Measurements from ENCODE around the gene CMTM3. TPM values are rescaled to one million over a fixed set of nuclear protein-coding genes. Genes with fewer than 3 reads are reported as not detected.
A peak's percentile ranks its signal among the peaks of the same experiment; 100 is the strongest.

Gene CMTM3
- total and polyA plus RNA-seq, 2 experiments from 2014 or later = 48.9 to 92.2 TPM

DNA sequence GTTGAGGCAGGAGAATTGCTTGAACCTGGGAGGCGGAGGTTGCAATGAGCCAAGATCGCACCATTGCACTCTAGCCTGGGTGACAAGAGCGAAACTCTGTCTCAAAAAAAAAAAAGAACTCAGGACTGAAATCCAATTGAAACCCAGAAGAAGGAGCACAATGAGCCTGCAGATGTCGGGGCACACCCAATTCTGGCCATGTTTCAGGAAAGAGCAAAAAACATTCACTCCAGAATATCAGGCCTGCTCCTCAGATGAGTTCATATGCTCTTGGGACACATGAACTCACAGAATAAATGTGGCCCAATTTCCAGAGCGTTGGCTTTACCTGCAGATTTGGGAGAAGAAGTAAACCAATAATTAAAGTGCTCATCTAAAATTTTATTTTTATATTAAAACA lies 28.2 kb upstream of the CMTM3 start:
- Histone ChIP-seq H3K27ac (no peak overlapping the region), H3K36me3 (no peaks in the 10 kb centered on the region), H3K27me3 (peaks cover 45% of the 10 kb centered on the region), H3K4me3 (no peak overlapping the region), H3K4me1 (ENCODE audit: low read depth) (peaks cover 3% of the 10 kb centered on the region), H3K9me3 (ENCODE audit: low read depth) (no peaks in the 10 kb centered on the region)
- TF ChIP-seq, protein P1, sequence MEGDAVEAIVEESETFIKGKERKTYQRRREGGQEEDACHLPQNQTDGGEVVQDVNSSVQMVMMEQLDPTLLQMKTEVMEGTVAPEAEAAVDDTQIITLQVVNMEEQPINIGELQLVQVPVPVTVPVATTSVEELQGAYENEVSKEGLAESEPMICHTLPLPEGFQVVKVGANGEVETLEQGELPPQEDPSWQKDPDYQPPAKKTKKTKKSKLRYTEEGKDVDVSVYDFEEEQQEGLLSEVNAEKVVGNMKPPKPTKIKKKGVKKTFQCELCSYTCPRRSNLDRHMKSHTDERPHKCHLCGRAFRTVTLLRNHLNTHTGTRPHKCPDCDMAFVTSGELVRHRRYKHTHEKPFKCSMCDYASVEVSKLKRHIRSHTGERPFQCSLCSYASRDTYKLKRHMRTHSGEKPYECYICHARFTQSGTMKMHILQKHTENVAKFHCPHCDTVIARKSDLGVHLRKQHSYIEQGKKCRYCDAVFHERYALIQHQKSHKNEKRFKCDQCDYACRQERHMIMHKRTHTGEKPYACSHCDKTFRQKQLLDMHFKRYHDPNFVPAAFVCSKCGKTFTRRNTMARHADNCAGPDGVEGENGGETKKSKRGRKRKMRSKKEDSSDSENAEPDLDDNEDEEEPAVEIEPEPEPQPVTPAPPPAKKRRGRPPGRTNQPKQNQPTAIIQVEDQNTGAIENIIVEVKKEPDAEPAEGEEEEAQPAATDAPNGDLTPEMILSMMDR (IDR thresholded peaks at IDR 0.05; ENCODE audit: low read depth, low read length) = no peak
- no peak for DNase-seq (ENCODE audit: low read depth in 1 of 2, low spot score in 1 of 2)

DNA sequence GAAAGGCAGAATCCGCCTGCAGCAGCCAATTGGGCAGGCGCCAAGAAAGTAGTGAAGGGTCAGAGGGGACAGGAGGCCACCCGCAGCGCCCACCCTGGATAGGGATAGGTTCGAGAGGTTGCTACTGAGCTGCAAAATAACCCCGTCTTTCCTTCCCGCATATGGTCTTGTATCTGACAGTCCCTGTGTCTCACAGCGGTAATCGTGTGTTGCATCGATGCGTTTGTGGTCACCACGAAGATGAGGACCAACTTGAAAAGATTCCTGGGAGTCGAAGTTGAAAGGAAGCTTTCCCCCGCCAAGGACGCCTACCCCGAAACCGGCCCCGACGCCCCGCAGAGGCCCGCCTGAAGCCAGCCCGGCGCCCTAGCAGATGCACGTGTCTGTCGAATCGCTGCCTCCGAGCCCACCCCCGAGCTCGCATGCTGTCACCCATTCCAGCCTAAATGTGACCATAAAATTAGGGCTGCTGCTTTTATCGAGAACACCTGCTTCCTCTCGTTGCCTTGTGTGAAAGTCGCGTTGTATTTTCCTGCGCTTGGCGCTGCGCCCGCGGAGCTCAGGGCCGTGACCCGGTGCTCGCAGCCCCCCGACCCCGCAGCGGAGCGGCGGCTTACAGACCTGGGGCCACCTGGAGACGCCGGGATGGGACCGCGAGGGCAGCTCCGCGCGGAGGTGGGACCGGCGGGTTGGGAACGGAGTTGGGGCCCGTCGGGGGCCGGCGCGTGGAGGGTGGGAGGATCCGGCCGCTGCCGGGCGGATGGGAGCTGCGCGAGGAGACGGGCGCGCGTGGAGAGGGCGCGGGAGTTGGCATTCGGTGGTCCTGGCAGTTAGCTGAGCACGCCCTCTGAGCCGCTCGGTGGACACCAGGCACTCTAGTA lies 25.6 kb upstream of the CMTM3 start, which contains the start of gene CMTM2:
Gene CMTM2 (plus strand): TSS at position 813 of the 881 bp plus-strand sequence. CDS start 145 bp downstream, outside the sequence.
- TF ChIP-seq, protein P1 (IDR thresholded peaks at IDR 0.05; ENCODE audit: low read depth, low read length) = no peak
- Histone ChIP-seq H3K4me3 (no peak within 1 kb of the TSS), H3K27ac (no peak within 1 kb of the TSS), H3K4me1 (ENCODE audit: low read depth) (peaks cover 3% of the 10 kb centered on the region), H3K27me3 (peaks cover 45% of the 10 kb centered on the region), H3K36me3 (no peaks in the 10 kb centered on the region), H3K9me3 (ENCODE audit: low read depth) (no peaks in the 10 kb centered on the region)
- DNase-seq (ENCODE audit: low read depth in 1 of 2, low spot score in 1 of 2) = peak in 1 of 2 donors; percentile 12

DNA sequence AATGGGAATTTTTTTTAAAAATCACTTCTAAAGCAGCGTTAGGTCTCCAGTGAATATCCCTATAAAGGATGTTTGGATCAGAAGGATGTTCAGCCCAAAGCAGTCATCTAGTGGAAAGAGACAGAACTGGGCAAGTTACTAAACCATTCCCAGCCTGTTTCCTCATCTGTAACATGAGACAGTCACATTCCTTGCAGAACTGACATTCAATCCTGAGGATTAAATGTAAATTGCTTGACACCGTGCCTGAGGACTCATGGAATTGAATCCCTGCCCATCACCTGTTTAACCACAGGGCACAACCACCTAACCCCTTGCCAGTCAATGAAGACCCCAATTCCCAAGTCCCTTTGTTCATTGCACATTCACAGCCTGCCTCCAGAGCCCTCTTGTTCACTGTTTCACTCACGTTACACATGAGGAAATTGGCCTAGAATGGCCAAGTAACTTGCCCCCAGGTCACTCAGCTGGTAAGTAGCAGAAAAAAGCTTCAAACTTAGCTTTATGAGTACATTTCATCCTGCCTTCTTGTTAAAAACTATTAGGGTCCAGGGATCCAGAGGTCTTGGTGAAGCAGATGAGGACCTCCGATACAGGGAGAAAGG lies 23.8 kb upstream of the CMTM3 start:
- TF ChIP-seq, protein P1 (IDR thresholded peaks at IDR 0.05; ENCODE audit: low read depth, low read length) = no peak
- Histone ChIP-seq H3K4me3 (no peak overlapping the region), H3K9me3 (ENCODE audit: low read depth) (no peaks in the 10 kb centered on the region), H3K27ac (no peak overlapping the region), H3K4me1 (ENCODE audit: low read depth) (peaks cover 3% of the 10 kb centered on the region), H3K36me3 (no peaks in the 10 kb centered on the region), H3K27me3 (peaks cover 45% of the 10 kb centered on the region)
- DNase-seq (ENCODE audit: low read depth in 1 of 2, low spot score in 1 of 2) = peak; percentile 17 to 69

DNA sequence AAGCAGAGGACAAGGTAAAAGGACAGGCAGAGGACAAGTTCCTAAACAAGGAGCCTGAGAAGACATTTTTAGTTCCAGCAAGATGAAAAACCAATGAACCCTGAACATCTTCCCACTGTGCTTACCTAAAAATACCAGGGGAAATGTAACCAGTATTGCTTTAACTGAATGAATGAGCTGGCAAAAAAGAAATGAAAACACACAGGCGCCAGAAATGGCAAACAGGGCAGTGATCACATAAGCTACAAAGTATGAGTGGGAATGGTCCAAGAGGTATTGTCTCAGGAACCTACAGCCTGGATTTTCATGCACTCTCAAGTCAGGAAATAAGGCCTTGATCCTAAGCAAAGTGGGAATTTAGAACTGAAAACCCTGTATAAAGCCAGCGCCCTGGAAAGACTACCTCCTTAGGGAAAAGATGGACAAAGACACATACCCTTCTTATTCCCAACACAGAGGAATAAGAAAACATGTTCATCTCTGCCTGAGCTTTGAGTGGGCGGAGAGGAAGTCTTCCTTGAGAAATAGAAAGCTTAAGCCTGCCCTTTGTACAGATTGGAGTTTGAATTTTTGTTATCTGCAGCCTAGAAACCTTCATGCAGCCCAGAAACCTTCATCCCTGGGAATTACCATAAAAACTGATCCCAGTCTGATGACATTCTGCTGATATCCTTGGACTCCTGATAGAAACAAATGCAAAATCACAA lies 23.1 kb upstream of the CMTM3 start:
- Histone ChIP-seq H3K4me1 (ENCODE audit: low read depth) (peaks cover 3% of the 10 kb centered on the region), H3K27me3 (peaks cover 45% of the 10 kb centered on the region), H3K27ac (no peak overlapping the region), H3K36me3 (no peaks in the 10 kb centered on the region), H3K9me3 (ENCODE audit: low read depth) (no peaks in the 10 kb centered on the region), H3K4me3 (no peak overlapping the region)
- DNase-seq (ENCODE audit: low read depth in 1 of 2, low spot score in 1 of 2) = peak in 1 of 2 donors; percentile 34
- TF ChIP-seq, protein P1 (IDR thresholded peaks at IDR 0.05; ENCODE audit: low read depth, low read length) = no peak

DNA sequence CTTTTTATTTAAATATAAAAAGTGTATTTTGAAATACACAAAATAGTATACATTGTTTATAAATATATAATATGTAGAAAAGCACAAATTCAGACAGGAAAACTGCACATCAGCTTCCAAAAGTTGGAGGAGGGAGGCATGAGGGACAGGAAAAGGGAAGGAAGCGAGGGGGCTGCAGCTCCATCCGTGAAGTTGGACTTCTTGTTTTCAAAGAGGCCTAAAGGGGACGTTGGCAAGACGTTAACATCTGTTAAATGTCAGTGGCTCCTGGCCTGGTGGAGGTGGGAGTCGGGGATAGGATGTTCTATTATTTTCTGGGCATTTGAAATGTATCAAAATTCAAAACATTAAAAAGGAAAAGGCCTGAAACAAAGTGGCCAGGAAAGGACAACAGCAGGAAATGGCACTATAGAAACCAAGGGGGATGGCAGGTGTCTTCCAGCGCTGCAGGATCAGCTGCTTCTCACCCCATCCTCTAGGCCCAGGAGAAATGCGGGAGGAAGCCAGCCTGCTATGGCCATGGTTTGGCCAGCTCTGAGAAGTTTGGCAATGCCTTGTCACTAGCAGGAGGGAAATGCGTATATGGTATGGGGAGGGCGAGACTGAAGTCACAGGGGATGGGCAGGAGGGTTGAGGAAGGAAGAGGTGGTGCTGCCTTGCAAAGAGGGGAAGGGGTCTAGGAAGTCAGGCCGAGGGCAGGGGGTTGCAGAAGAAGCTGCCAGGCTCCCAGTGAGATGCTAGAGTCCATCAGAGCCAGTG lies 18.8 kb upstream of the CMTM3 start:
- H3K4me1 ChIP-seq (ENCODE audit: low read depth) = peaks cover 3% of the 10 kb centered on the region
- no peak for DNase-seq (ENCODE audit: low read depth in 1 of 2, low spot score in 1 of 2)
- H3K4me3 ChIP-seq = no peak overlapping the region
- no peaks in the 10 kb centered on the region for H3K9me3 ChIP-seq (ENCODE audit: low read depth)
- TF ChIP-seq, protein P1 (IDR thresholded peaks at IDR 0.05; ENCODE audit: low read depth, low read length) = no peak
- H3K36me3 ChIP-seq = no peaks in the 10 kb centered on the region
- H3K27ac ChIP-seq = no peak overlapping the region
- H3K27me3 ChIP-seq = peaks cover 5% of the 10 kb centered on the region
